HG02973 (cell line): Measurements from ENCODE around the gene ALOX12.
A peak's percentile ranks its signal among the peaks of the same experiment; 100 is the strongest.

Experiments
- ATAC-seq: cut with Tn5 transposase; IDR thresholded peaks from one replicate; pipeline ENCODE4 v1.9.1; 2021; ENCODE audit warnings: moderate library complexity; ENCODE audit not compliant: unreplicated experiment

Gene ALOX12

GRCh38 chr17:7002288-7003047, 6.6 kb downstream of the ALOX12 start:
- ATAC-seq, result no peak

GRCh38 chr17:7003745-7004144, 7.9 kb downstream of the ALOX12 start:
- no peak for ATAC-seq

- ATAC-seq, result peak; percentile 49
Measured at GRCh38 chr17:7004398-7005253, 8.8 kb downstream of the ALOX12 start.

GRCh38 chr17:7005716-7006115, 9.9 kb downstream of the ALOX12 start:
- ATAC-seq, result no peak

GRCh38 chr17:7007143-7007542, 11.3 kb downstream of the ALOX12 start:
- no peak for ATAC-seq

GRCh38 chr17:7010523-7010922, 14.7 kb downstream of the ALOX12 start:
- no peak for ATAC-seq

GRCh38 chr17:7011415-7011814, 15.6 kb downstream of the ALOX12 start:
- no peak for ATAC-seq

GRCh38 chr17:7011942-7012254, 16.0 kb downstream of the ALOX12 start:
- no peak for ATAC-seq

GRCh38 chr17:7014261-7014994, 18.6 kb downstream of the ALOX12 start:
- ATAC-seq, result peak; percentile 73

- peak; percentile 11 for ATAC-seq
Measured at GRCh38 chr17:7014995-7015958, 19.4 kb downstream of the ALOX12 start.

GRCh38 chr17:7016418-7016817, 20.6 kb downstream of the ALOX12 start:
- no peak for ATAC-seq

- no peak for ATAC-seq
Measured at GRCh38 chr17:7016886-7017826, 21.3 kb downstream of the ALOX12 start.

GRCh38 chr17:7017827-7018200, 22.0 kb downstream of the ALOX12 start:
- ATAC-seq, result no peak

GRCh38 chr17:7018331-7018964, 22.6 kb downstream of the ALOX12 start:
- ATAC-seq, result no peak

GRCh38 chr17:7019367-7019766, 23.5 kb downstream of the ALOX12 start:
- no peak for ATAC-seq

GRCh38 chr17:7019839-7020519, 24.1 kb downstream of the ALOX12 start:
- no peak for ATAC-seq

- no peak for ATAC-seq
Measured at GRCh38 chr17:7020894-7021664, 25.2 kb downstream of the ALOX12 start.
